ENCODE data around the gene RAB44. TPM values are rescaled to one million over a fixed set of nuclear protein-coding genes. Genes with fewer than 3 reads are reported as not detected.

RAB44 gene
- total RNA-seq, 1 experiment from 2014 or later, result not detected

DNA sequence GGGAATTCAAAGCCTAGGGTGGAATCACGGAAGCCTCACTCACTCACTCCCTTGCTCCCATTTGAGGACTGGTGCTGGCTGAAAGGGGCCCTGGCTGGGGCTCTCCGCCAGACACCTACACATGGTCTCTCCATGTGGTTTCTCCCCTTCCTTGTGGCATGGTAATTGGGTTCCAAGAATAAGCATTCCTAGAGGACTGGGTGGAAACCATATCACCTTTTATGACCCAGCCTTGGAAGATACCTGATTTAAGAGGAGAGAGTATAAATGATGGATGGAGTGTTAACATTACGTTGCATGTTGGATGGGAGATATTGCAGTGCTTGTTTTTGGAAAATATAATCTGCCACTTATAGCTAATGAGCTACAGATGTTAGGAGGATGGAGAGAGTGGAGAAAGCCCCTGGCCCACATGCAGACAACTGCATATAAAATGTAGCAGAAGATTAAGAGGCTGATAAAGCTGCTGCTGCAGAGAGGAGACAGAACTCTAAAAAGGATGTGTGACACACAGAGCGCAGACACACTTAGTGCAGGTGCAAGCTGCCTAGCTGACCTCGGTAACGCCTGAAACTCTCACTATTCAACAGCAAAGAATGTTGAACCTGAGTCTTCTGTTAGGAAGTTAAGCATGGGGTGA is 42.4 kb upstream of the RAB44 start:
- no peak for DNase-seq
- no peaks in the 10 kb centered on the region for H3K4me1 ChIP-seq (replicated peaks; ENCODE audit: insufficient read depth)
- no peaks in the 10 kb centered on the region for H3K36me3 ChIP-seq (ENCODE audit: low read depth)
- TF ChIP-seq, protein P1, sequence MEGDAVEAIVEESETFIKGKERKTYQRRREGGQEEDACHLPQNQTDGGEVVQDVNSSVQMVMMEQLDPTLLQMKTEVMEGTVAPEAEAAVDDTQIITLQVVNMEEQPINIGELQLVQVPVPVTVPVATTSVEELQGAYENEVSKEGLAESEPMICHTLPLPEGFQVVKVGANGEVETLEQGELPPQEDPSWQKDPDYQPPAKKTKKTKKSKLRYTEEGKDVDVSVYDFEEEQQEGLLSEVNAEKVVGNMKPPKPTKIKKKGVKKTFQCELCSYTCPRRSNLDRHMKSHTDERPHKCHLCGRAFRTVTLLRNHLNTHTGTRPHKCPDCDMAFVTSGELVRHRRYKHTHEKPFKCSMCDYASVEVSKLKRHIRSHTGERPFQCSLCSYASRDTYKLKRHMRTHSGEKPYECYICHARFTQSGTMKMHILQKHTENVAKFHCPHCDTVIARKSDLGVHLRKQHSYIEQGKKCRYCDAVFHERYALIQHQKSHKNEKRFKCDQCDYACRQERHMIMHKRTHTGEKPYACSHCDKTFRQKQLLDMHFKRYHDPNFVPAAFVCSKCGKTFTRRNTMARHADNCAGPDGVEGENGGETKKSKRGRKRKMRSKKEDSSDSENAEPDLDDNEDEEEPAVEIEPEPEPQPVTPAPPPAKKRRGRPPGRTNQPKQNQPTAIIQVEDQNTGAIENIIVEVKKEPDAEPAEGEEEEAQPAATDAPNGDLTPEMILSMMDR (conservative IDR thresholded peaks at IDR 0.05), result no peak
- TF ChIP-seq EZH2 (IDR thresholded peaks at IDR 0.05; ENCODE audit: low read depth), result no peak
- POLR2A ChIA-PET (ENCODE audit: unreplicated experiment), result interaction anchor here (0.7 kb wide), 2 partner anchors 22 to 56 kb away, joined by 3 read pairs; no protein-coding TSS in a partner anchor
- CTCF ChIA-PET, result no interaction called here
- no peak overlapping the region for H2AFZ ChIP-seq
- H3K27ac ChIP-seq, result no peak overlapping the region
- H4K20me1 ChIP-seq (ENCODE audit: insufficient read depth), result no peaks in the 10 kb centered on the region
- H3K4me3 ChIP-seq, result no peak overlapping the region
- no peak overlapping the region for H3K4me2 ChIP-seq
- intact Hi-C loops (cut with micrococcal nuclease; ENCODE audit: unreplicated experiment), result no loop called here
- H3K79me2 ChIP-seq (ENCODE audit: low read depth), result no peaks in the 10 kb centered on the region
- H3K9me2 ChIP-seq (ENCODE audit: insufficient read depth), result no peaks in the 10 kb centered on the region
- H3F3A ChIP-seq (ENCODE audit: insufficient read depth, low read depth), result no peaks in the 10 kb centered on the region
- BruUV-seq (replicated peaks), result no TSS peak
- no peaks in the 10 kb centered on the region for H3K27me3 ChIP-seq (ENCODE audit: insufficient read depth, low read depth)
- H3K9me3 ChIP-seq (ENCODE audit: insufficient read depth, low read depth), result no peaks in the 10 kb centered on the region

DNA sequence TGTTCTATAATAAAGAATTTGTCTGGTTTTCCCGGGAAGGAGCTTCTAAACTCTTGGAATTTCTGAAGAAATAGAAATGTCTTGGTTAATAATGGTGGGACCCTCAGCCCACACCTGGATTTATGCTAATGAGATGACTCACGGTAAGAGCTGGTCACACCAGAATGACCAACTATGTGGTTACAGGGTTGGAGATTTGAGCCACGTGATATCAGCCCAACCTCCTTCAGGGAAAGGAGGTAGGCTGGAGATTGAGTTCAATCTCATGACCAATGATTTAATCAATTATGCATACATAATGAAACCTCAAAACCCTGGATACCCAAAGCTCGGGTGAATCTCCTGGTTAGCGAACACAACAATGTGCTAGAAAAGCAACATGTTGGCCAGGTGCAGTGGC is 41.2 kb upstream of the RAB44 start:
- Histone ChIP-seq H3K27me3 (ENCODE audit: insufficient read depth, low read depth) (no peaks in the 10 kb centered on the region), H3K9me3 (ENCODE audit: insufficient read depth, low read depth) (no peaks in the 10 kb centered on the region), H3K79me2 (ENCODE audit: low read depth) (no peaks in the 10 kb centered on the region), H4K20me1 (ENCODE audit: insufficient read depth) (no peaks in the 10 kb centered on the region), H3K4me3 (no peak overlapping the region), H3K36me3 (ENCODE audit: low read depth) (no peaks in the 10 kb centered on the region), H3K4me1 (replicated peaks; ENCODE audit: insufficient read depth) (no peaks in the 10 kb centered on the region), H3F3A (ENCODE audit: insufficient read depth, low read depth) (no peaks in the 10 kb centered on the region), H2AFZ (no peak overlapping the region), H3K27ac (no peak overlapping the region), H3K9me2 (ENCODE audit: insufficient read depth) (no peaks in the 10 kb centered on the region), H3K4me2 (no peak overlapping the region)
- CTCF ChIA-PET, result interaction anchor here (0.7 kb wide), 1 partner anchor 431 kb away, joined by 3 read pairs; no protein-coding TSS in a partner anchor
- DNase-seq, result peak in 1 of 2 experiments; percentile 44
- intact Hi-C loops (cut with micrococcal nuclease; ENCODE audit: unreplicated experiment), result no loop called here
- POLR2A ChIA-PET (ENCODE audit: unreplicated experiment), result interaction anchor here (0.6 kb wide), 1 partner anchor 193 kb away, joined by 3 read pairs; no protein-coding TSS in a partner anchor
- no TSS peak for BruUV-seq (replicated peaks)
- no peak for TF ChIP-seq EZH2 (IDR thresholded peaks at IDR 0.05; ENCODE audit: low read depth)

DNA sequence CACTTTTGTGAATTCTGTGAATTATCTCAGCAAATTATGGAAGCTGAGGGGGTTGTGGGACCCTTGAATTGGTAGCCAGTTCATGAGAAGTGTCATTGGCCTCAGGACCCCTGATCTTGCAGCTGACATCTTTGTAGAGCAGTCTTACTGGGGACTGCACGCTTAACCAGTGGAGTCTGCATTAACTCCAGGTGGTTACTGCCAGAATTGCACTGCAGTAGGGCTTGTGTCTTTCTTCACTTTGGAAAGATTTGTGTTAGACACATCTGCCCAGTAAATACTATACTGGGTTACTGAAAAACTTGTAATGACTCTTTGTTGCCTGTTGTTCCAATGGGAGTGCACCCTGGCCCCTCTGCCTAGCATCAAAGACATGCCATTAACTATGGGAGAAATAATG is 40.4 kb upstream of the RAB44 start:
- Histone ChIP-seq H3F3A (ENCODE audit: insufficient read depth, low read depth) (no peaks in the 10 kb centered on the region; the same call in 1 of the 2 replicates), H3K9me3 (ENCODE audit: insufficient read depth, low read depth) (no peaks in the 10 kb centered on the region), H3K4me2 (no peak overlapping the region), H3K79me2 (ENCODE audit: low read depth) (no peaks in the 10 kb centered on the region), H3K36me3 (ENCODE audit: low read depth) (no peaks in the 10 kb centered on the region), H3K9me2 (ENCODE audit: insufficient read depth) (no peaks in the 10 kb centered on the region), H3K27ac (no peak overlapping the region), H3K4me3 (no peak overlapping the region), H4K20me1 (ENCODE audit: insufficient read depth) (no peaks in the 10 kb centered on the region), H3K27me3 (ENCODE audit: insufficient read depth, low read depth) (no peaks in the 10 kb centered on the region), H3K4me1 (replicated peaks; ENCODE audit: insufficient read depth) (0 out of 2 replicates have a peak, but pooled peaks cover under 1% of the 10 kb centered on the region), H2AFZ (no peak overlapping the region)
- POLR2A ChIA-PET (ENCODE audit: unreplicated experiment), result no interaction called here
- intact Hi-C loops (cut with micrococcal nuclease; ENCODE audit: unreplicated experiment), result no loop called here
- CTCF ChIA-PET, result no interaction called here
- no peak for DNase-seq
- TF ChIP-seq, protein P1 (conservative IDR thresholded peaks at IDR 0.05), result no peak
- TF ChIP-seq EZH2 (IDR thresholded peaks at IDR 0.05; ENCODE audit: low read depth), result no peak
- BruUV-seq (replicated peaks), result no TSS peak

Measured in PC-9 (cell line).